ENCODE data around the gene STARD13.
"Not testable (repeated sequence)": the region's sequence is repeated elsewhere in the genome, so short reads cannot be mapped to it uniquely, and the experiment has no call there.

Gene STARD13

GRCh38 chr13:33194820-33195692 is 90.5 kb downstream of the STARD13 start:
- peak; percentile 85 for DNase-seq

GRCh38 chr13:33193428-33193974 is 92.1 kb downstream of the STARD13 start:
- no peak for DNase-seq

GRCh38 chr13:33191425-33192210 is 93.9 kb downstream of the STARD13 start:
- DNase-seq, result no peak

GRCh38 chr13:33189470-33189869 is 96.1 kb downstream of the STARD13 start:
- no peak for DNase-seq

- no peak for DNase-seq
Measured at GRCh38 chr13:33188093-33188882, 97.3 kb downstream of the STARD13 start.

GRCh38 chr13:33186861-33187291 is 98.7 kb downstream of the STARD13 start:
- DNase-seq, result no peak

GRCh38 chr13:33185853-33186252 is 99.7 kb downstream of the STARD13 start:
- DNase-seq, result no peak

- no peak for DNase-seq
Measured at GRCh38 chr13:33184530-33184929, 101.0 kb downstream of the STARD13 start.

GRCh38 chr13:33184112-33184490 is 101.5 kb downstream of the STARD13 start:
- DNase-seq, result no peak

GRCh38 chr13:33183431-33184111 is 102.0 kb downstream of the STARD13 start:
- no peak for DNase-seq

- no peak for DNase-seq
Measured at GRCh38 chr13:33182729-33183128, 102.8 kb downstream of the STARD13 start.

GRCh38 chr13:33181264-33181663 is 104.3 kb downstream of the STARD13 start:
- DNase-seq, result no peak

GRCh38 chr13:33180122-33180804 is 105.3 kb downstream of the STARD13 start:
- no peak for DNase-seq

- no peak for DNase-seq
Measured at GRCh38 chr13:33179463-33179862, 106.1 kb downstream of the STARD13 start.

GRCh38 chr13:33178209-33178840 is 107.2 kb downstream of the STARD13 start:
- no peak for DNase-seq

GRCh38 chr13:33177340-33178208 is 108.0 kb downstream of the STARD13 start:
- DNase-seq, result not testable (repeated sequence)

GRCh38 chr13:33176526-33176925 is 109.0 kb downstream of the STARD13 start:
- DNase-seq, result no peak

- DNase-seq, result no peak
Measured at GRCh38 chr13:33175991-33176390, 109.6 kb downstream of the STARD13 start.

GRCh38 chr13:33174931-33175330 is 110.6 kb downstream of the STARD13 start:
- no peak for DNase-seq

GRCh38 chr13:33174491-33174890 is 111.1 kb downstream of the STARD13 start:
- no peak for DNase-seq

All from amniotic stem cell (primary cell).